NCI-H1694 treated with DMSO at 0.1 percent for 48 hours (cell line): ENCODE results near the gene CDC14A.

Experiments
- DNase-seq: peaks from one replicate; lab custom pipeline; 2025; lab: John Stamatoyannopoulos, UW

CDC14A gene

DNA sequence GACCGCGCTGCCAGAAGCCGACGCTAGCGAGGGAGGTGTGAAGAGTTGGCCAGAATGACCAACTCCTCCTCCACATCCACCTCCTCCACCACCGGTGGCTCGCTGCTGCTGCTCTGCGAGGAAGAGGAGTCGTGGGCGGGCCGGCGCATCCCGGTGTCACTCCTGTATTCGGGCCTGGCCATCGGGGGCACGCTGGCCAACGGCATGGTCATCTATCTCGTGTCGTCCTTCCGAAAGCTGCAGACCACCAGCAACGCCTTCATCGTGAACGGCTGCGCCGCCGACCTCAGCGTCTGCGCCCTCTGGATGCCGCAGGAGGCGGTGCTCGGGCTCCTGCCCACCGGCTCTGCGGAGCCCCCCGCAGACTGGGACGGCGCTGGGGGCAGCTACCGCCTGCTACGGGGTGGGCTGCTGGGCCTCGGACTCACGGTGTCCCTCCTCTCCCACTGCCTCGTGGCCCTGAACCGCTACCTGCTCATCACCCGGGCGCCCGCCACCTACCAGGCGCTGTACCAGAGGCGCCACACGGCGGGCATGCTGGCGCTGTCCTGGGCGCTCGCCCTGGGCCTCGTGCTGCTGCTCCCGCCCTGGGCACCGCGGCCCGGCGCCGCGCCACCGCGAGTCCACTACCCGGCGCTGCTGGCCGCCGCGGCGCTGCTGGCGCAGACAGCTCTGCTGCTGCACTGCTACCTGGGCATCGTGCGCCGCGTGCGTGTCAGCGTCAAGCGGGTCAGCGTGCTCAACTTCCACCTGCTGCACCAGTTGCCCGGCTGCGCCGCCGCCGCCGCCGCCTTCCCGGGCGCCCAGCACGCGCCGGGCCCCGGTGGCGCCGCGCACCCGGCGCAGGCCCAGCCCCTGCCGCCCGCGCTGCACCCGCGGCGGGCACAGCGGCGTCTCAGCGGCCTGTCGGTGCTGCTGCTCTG, 186.9 kb downstream of the CDC14A start:
- peak; percentile 23 for DNase-seq

- DNase-seq = no peak
Observed at GRCh38 chr1:100539836-100540536, 187.7 kb downstream of the CDC14A start.

DNA sequence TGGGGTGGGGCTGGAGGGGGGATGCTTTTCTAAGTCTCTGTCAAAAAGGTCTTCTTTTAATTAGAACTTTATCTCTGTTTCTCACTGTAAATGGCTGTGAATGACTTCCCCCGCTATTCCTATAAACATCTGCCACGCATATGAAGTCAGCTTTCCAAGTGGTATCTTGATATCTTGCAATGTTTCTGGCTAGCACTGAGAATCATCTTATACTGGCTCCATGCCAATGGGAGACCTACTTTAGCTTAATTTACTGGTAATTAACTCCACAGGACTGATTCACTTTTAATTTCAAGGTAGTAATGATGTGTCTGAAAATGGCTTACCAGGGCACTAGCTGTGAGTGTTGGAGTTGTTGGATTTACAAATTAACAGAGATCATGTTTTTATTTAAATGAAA, 190.0 kb downstream of the CDC14A start:
- DNase-seq = peak; percentile 62

DNA sequence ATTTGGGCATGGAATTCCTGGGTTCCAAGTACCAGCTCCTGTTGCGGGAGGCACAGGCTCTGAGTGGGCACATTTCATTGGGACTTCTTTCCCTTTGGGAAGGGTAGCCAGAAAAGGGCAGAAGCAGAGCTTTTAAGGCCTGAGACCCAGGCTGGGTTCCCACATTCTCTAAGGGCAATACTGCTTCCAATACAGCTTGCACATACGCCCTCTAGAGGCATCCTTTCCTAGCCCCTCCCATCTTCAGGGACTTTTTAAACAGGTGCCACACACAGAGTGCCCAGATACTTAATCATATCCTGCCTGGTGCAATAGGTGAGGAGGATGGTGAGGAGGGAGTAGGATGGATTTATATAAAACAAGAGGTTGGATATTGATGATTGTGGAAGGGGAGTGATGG, 191.3 kb downstream of the CDC14A start:
- DNase-seq = no peak

- DNase-seq = no peak
Observed at GRCh38 chr1:100544791-100545190, 192.5 kb downstream of the CDC14A start.

GRCh38 chr1:100545855-100546254, 193.5 kb downstream of the CDC14A start:
- no peak for DNase-seq

GRCh38 chr1:100552031-100552430, 199.7 kb downstream of the CDC14A start:
- DNase-seq = no peak

DNA sequence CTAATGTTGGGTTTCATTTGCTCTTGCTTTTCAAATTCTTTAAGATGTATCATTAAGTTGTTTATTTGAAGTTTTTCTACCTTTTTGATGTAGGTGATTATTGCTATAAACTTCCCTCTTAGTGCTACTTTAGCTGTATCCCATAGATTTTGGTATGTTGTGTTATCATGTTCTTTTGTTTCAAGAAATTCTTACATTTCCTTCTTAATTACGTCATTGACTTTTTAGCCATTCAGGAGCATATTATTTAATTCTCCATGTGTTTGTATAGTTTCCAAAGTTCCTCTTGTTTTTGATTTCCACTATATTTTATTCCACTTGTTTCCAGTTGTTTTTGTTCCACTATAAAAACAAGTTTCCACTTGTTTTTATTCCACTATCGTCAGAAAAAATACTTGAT, 200.6 kb downstream of the CDC14A start:
- no peak for DNase-seq

DNA sequence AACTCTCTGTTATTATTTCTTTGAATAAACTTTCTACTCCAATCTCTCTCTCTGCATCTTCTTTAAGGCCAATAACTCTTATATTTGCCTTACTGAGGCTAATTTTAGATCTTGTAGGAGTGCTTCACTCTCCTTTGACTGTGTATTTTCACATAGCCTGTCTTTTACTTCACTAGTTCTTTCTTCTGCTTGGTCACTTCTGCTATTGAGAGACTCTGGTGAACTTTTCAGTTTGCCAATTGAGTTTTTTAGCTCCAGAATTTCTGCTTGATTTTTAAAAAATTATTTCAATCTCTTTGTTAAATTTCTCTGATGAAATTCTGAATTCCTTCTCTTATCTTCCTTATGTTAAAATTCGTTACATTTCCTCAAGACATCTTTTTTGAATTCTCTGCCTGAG, 203.9 kb downstream of the CDC14A start:
- no peak for DNase-seq

DNA sequence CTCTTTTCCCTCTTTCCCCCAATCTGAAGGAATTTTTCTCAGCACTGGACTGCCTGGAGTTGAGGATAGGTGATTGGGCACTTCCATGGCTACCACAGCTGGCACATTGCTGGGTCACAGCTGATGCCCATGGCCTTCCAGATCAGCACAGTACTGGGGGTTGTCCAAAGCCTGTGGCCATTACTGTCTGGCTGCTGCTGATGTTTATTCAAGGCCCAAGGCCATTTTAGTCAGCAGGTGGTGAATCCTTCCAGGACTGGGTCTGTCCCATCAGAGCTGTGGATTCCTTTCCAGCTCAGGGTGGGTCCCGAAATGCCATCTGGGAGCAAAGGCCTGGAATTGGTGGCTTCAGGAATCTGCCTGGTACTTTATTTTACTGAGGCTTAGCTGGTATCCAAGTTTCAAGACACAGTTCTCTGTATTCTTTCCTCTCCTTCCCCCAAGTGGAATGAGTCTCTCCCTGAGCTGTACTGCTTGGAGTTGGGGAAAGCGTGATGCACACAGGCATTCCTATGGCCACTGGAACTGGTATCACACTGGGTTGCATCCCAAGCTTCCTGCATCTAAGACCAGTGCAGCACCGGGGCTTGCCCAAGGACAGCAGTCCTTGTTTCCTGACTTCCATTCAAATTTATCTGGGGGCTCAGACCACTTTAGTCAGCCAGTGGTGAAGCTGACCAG, 204.8 kb downstream of the CDC14A start:
- DNase-seq = no peak

DNA sequence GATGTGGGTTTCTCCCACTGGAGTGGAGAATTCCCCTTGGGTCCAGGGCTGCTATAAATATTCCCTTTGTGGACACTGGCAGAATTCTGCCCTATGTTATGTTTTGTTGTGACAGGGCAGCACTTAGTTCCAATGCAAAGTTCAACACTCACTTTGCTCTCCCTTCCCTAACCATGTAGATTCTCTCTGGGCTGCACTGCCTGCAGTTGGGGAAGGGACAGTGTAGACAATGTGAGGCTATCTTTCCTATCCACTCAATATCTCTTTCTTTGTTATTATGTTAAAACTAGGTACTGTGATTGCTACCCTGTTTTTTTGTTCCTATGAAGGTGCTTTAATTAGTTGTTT, 205.3 kb downstream of the CDC14A start:
- no peak for DNase-seq

DNA sequence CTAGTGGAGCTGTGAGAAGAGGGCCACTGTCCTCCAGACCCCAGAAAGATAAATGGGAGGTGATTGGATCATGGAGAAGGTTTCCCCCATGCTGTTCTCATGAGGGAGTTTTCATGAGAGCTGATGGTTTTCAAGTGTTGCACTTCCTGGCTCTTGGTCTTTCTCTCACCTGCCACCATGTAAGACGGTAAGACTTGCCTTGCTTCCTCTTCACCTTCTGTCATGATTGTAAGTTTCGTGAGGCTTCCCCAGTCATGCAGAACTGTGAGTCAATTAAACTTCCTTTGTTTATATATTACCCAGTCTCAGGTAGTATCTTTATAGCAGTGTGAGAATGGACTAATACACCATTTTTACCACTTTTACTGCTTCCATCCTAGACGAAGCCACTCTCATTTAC, 213.2 kb downstream of the CDC14A start:
- DNase-seq = no peak

DNA sequence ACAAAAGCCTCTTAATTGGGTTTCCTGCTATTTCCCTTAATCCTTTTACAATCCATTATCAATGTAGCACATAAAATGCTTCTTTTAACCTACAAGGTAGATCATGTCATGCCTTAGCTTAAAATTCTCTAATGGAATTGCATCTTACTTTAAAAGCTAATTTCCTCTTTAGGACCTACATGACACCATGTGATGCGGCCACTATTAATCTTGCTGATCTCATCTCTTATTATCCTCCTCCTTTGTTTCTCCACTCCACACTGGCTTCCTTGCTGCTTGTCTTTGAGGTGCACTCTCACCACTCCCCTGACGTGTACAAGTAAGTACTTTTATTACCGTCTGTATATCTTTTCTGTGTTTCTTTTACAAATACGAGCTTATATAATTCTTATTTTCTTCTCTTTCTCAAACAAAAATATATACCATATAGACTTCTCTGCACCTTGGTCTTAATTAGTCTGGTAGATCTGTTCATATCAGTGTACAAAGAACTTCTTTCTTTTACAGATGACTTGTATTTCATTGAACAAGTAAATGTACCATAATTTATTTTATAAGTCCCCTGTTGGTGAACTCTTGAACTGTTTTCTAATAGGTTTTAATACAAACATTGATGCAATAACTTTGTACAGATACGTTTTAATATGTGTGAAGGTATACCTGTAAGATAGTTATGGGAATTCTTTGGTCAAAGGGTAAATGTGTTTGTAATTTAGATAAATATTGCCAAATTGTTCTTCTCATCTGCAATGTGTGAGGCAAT, 213.8 kb downstream of the CDC14A start:
- DNase-seq = no peak

DNA sequence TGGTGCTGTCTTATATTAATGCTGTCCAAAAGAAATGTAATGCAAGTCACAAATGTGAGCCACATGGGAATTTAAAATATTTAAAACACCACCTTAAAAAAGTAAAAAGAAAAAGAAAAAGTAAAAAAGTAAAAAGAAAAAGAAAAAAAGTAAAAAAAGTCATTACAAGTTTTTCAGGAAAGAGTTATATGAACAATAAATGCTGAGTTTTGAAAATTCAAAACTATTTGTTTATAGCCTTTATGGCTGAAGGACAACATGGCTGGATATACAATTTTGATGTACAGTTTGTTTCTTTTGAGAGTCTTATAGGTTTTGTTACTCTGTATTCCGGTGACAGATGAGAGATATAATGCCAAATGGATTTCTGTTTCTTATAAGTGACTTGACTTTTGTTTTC, 214.8 kb downstream of the CDC14A start:
- DNase-seq = no peak
